Effector CD4-positive, alpha-beta T cell (primary cell): ENCODE measurements around the gene METTL25B.

Experiments used
- DNase-seq: peaks from one replicate; pipeline ENCODE4 v3.0.0-alpha.2; 2020

METTL25B gene

GRCh38 chr1:156728599-156729462 is 562 bp downstream of the METTL25B start, which contains the start of gene ISG20L2:
ISG20L2 (minus strand) TSS chr1:156728766; CDS start chr1:156727652, 1,114 bp downstream.
- DNase-seq: peak; percentile 94

- DNase-seq: no peak
Measured at GRCh38 chr1:156733989-156734584, 5.8 kb downstream of the METTL25B start.

GRCh38 chr1:156738407-156738806 is 10.1 kb downstream of the METTL25B start:
- no peak for DNase-seq

DNA sequence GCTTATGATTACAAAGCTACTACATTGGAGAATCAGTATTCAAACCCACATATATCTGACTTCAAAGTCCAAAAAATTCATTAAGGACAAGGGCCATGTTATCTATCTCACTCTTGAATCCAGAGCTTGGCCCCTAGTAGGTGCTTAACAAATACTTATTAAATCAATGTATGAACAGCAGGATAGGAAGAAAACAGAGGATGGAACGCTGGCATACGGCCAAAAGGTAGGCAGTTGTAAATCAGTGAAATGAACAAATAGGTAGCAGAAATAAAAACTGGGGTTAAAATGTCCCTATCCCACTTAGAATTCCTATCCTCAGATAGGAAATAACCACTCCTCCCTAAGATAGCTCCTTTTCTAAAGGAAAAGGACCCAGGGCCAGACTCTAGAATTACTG is 10.6 kb downstream of the METTL25B start:
- no peak for DNase-seq

DNA sequence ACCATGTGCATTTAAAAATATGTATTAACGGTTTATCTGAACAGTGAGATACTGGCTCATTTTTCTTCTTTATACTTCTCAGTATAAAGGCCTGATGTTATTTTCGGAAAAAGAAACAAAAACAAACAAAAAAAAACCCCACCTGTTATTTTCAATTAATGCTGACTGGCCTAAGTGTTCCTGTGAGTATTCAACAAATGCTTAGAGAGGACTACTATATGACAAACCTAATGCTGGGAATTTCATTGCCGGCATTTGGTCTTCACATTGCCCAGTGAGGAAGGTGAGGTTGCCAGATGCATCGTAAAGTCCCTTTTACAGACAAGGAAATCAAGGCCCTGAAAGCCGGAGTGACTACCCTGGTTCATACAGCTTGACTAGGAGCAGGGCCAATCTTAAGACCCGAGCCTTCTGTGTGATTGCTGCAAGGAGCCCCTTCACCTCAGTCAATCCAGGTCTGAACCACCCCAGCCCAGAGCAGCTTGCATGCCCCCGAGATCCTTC is 12.0 kb downstream of the METTL25B start:
- no peak for DNase-seq

DNA sequence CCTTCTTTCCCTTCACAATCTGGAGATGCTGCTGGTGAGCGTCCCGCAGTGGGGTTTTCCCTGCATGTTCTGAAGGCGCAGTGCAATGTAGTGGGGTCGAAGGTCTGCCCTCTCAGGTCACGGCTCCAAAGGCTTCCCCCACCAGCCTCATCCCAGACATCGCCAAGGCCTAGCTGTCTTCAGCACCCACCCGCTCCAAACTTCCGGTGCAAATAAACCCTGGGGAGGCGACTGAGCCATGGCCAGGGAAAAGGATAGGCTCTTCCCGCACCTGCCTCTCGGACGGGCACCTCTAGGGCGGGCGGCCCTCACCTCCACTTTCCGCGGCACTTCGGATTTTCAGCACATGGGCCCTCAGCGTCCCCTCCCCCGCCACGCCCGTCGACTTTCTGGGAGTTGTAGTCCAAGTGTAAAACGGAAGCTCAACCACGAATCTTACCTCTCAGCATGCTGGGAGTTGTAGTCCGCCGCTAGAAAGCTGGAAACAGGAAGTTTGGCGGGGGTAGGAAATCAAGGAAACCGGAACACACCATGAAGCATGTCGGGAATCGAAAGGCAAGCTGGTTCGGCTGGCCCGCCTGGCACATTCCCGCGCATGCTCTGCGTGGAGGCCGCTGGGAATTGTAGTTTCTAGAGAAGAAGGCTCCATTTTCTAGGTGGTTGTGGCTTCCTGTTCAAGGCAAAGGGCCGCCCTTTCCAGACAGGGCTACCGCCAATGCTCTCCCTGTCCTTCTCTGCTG is 12.6 kb downstream of the METTL25B start, which contains the start of gene MRPL24:
Gene MRPL24, minus strand, starts transcription at position 348 of the 740 bp plus-strand sequence. CDS start 2,384 bp downstream, outside the sequence.
- peak; percentile 96 for DNase-seq

DNA sequence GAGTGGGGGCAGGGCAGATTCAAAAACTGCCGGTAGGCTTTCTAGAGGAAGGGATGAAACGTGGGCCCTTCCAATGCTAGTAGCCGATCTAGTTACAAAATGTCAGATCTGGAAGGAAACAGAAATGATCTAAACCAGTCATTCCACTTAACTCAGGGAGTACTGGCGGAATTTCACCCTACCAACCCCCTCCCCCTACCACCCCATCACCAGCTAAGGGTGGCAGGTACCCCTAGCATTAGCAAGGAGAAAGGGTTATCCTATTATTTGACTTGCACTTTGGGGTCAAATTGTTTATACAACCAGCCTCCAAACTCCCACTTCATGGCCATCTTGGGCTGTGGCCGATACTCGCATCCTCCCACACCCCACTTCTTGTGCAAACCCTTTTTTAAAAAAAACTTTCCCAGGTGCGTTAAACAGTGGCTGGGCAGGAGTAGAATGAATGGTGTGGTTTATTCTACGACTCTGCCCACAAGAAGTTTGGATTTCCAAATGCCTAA is 13.3 kb downstream of the METTL25B start:
- DNase-seq: no peak

- no peak for DNase-seq
Measured at GRCh38 chr1:156742017-156742416, 13.7 kb downstream of the METTL25B start.

GRCh38 chr1:156742801-156743200 is 14.5 kb downstream of the METTL25B start:
- DNase-seq: no peak

GRCh38 chr1:156743367-156744302 is 15.4 kb downstream of the METTL25B start:
- DNase-seq: no peak

- no peak for DNase-seq
Measured at GRCh38 chr1:156744344-156744743, 16.1 kb downstream of the METTL25B start.

DNA sequence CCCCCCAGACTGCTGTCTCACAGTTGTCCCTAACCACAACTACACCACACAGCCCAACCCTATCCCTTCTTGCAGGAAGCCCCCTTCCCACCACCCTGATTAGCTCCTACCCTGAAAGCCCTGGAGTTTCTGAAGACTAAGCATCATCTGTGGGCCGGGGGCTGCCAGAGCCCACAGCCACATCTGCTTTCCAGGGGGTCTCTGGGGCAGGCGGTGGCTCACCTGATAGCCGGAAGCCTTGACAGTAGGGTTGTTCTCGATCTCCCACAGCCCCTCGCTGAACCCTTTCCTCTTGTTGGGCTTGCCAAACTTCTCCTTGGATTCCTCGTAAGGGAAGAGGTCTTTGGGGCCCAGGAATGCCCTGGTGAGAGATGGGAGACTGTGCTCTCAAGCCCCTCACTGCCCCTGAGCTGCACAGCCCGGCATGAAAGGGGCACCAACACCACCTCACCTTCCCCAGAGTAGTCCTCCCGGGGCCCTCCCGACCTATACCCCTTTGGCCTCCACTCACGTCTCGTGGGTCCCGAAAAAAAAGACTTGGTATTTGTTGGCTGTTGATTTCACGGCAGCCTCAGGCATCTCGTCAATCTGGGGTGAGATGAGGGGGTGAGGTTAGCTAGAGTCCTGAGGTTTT is 16.6 kb downstream of the METTL25B start:
- DNase-seq: no peak

- no peak for DNase-seq
Measured at GRCh38 chr1:156745881-156746280, 17.6 kb downstream of the METTL25B start.

DNA sequence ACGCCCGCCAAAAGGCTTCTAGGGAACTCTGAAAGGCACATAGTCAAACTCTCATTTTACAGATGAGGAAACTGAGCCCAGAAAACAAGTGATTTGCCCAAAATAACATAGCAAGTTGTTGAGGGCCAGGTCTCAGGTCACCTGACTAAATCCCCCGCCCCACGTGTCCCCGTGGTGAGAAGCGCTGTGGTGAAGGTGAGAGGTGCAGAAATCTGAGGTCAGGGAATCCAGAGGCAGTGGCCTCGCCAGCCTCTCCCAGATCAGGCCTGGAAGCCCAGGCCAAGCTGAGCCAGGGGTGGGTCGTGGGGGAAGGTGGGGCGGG is 18.1 kb downstream of the METTL25B start:
- no peak for DNase-seq

GRCh38 chr1:156746728-156747631 is 18.7 kb downstream of the METTL25B start:
- DNase-seq: peak; percentile 54

DNA sequence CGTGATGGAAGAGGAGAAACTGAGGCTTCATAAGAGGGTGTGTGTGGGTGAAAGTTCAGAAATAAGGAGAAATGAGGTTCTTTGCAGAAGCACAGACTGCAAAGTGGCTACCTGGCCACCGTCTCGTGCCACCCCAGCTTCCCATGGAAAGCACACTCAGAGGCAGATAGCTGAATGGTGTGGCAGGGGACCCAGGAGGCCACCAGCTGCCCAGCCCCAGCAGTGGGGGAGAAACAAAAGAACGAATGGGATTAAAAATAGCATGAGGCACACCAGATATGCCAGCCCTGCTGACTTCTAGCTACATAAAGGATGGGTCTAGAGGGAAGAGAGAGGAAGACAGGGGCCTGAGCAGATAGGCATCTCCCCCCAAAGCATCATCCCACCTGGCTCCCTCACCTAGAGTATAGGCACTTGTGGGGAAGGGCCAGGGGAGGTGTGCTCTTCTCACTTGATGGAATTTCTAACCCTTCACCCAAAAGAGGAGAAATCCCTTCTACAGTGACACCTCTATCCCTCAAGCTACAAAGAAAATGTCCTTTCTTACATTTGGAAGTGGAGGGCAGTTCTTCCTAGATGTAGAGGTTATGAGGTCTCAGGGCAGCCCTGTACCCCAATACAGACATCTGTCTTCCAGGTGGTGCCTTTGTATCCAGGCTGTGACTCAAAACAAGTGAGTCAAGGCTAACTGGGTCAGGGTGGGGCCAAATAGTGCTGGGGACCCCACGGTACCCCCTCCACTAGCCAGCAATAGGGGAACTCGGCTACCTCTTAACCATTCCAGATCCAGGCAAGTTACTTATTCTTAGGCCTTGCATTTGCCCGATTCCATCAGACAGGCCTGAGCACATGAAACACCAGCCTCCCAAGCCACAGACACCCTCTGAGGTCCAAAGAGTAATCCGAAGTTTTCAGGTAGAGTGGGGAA is 19.7 kb downstream of the METTL25B start:
- DNase-seq: no peak

GRCh38 chr1:156748670-156749418 is 20.6 kb downstream of the METTL25B start:
- no peak for DNase-seq

GRCh38 chr1:156749419-156750118 is 21.3 kb downstream of the METTL25B start:
- DNase-seq: no peak
